T-helper 9 cell (primary cell): Measurements from ENCODE around the gene SRSF6.
"Not testable (repeated sequence)": the region's sequence is repeated elsewhere in the genome, so short reads cannot be mapped to it uniquely, and the experiment has no call there.

Experiments used
- DNase-seq: peaks from one replicate; pipeline ENCODE4 v3.0.0-alpha.2; 2020
- total RNA-seq, 2 donors: gene quantifications; one replicate each; lab custom pipeline; 2026; lab: John Stamatoyannopoulos, UW

SRSF6 gene
- total RNA-seq: 174 to 306 reads per million in 2 donors

DNA sequence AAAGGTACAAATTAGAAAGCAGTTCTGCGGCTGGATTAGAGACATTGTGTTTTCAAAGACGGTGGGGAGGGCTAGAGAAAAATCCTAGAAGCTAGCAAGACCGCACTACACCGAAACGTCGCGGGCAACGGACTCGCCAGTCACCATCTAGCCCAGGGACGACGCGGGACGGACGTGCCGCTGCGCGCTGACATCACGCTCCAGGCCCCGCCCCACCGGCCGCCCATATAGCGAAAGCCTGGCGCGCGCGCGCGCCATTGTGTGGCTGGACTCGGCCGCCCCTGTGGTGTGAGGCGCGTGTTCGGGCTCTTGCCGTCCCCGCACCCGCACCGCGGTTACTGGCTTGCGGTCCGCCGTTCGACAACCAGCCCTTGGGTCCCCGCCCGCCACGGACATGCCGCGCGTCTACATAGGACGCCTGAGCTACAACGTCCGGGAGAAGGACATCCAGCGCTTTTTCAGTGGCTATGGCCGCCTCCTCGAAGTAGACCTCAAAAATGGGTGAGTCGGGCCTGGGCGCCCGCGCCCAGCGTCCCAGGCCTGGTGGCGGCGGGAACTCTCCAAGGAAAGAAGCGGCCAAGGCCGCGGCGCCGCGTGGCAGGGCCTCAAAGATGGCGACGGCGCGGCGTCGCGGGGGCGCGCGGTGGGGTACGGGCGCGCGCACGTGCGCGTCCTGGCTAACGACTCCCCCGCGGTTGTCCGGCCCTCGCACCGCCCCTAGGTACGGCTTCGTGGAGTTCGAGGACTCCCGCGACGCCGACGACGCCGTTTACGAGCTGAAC, at the start of gene SRSF6:
Gene SRSF6 (plus strand): TSS at position 257 of the 782 bp plus-strand sequence. CDS start 138 bp downstream, at position 395.
- DNase-seq: peak; percentile 87

DNA sequence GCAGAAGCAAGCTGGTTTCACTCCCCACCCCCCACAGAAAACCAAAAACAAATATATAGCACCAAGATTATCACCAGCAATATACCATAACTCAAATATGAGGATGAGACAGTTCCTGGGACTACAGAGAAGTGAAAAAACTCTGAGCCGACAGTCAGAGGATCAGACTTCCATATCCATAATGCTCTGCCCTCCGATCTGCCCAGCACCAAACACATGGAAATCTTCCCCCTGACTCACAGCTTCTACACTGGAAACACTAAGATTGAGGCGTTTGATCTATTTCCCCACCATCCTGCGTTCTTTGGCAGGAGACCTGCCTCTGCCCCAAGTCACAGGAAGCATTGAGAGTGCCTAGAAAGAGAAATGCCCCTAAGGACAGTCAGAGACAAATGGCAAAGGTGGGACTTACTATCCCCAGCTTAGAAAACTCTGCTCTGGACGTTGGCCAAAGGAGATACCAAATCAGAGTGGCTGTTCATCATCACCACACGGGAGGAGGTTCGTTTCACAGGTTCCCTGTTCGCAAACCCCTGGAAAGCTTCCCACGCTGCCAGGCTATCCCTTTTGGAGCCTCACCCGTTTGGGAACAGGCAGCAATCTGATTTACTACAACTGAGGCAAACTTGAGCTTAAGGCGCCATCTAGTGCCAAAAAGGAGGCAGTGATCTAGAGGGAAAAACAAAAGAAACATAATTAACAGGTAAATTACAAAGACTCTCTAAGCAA, 48.7 kb upstream of the SRSF6 start:
- DNase-seq: no peak

DNA sequence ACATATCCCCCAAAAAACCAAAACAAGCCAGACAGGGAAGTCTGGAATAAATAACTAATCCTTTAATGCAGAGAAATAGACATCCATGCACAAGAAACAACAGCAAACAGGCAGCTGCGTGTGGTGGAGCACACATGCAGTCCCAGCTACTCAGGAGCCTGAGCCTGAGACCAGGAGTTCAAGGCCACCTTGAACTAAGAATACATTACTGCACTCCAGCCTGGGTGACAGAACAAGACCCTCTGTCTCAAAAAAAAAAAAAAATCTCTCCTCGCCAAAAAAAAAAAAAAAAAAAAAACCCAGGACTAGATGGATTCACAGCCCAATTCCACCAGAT, 48.2 kb upstream of the SRSF6 start:
- no peak for DNase-seq

DNA sequence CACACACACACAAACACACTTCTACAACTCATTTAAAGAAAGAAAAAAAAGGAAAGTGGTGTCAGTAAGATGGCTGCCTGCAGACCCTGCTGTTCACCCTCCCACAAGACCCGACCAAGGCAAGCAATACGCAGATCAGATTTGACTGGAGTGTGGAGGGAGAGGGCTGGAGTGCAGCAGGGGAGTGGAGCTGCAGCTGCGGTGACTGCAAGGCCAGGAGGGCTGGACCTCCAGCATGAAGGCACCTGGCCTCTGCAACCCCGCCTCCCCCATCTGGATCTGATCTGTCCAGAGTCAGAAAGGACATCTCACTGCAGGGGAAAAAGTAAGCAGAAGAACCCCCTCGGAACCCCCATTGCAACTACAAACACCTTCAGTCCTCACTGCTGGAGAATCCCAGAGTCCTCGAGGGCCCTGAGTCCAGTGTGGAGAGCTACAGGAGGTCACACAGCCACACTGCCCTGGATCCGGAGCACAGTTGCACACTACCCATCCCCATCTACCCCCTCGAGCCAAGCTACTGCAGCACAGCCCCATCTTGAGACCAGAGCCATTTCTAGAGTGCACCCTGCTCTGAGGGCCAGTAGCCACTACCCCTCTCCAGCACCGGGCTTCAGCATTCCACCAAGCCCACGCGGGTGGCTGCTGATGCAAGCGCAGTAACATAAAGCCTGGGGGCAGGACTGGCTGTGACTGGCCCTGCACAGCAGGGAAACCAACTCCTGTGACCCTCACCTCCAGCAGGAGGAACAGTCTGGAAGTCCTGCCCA, 41.9 kb upstream of the SRSF6 start:
- DNase-seq: no peak

DNA sequence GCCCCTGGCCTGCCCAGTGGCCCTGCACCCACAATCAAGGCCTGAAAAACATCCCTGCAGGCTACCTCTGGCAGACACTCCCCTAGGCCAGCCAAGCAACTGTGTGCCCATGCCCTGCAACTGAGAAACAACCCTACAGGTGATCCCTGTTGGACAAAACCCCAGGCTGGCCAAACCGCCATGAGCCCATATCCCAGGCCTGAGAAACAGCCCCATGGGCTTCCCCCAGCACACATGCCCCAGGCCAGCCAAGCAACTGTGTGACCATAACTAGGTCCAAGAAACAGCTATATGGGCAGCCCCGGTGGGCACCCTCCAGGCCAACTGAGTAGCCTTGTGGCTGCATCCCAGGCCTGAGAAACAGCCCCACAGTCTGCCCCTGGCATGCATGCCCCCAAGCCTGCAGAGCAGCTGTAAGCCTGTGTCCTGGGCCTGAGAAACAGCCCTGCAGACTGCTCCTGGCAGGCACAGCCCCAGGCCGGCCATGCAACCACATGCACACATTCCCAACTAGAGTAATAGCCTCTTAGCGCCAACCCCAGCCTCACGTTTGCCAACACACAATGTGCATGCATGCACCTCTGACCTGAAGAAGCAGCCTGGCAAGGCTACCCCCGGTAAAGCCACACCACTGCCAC, 41.0 kb upstream of the SRSF6 start:
- no peak for DNase-seq

DNA sequence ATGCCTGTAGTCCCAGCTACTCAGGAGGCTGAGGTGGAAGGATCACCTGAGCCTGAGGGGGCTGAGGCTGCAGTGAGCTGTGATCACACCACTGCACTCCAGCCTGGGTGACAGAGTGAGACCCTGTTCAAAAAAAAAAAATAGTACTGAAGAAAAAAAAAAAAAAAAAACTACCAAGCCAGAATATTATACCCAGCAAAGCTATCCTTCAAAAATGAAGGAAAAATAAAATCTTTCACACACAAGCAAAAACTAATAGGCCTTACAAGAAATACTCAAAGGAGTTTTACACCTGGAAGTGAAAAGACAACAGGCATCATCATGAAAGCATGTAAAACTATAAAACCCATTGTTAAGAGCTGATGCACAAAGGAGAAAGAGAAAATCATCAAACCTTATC, 37.5 kb upstream of the SRSF6 start:
- DNase-seq: no peak

DNA sequence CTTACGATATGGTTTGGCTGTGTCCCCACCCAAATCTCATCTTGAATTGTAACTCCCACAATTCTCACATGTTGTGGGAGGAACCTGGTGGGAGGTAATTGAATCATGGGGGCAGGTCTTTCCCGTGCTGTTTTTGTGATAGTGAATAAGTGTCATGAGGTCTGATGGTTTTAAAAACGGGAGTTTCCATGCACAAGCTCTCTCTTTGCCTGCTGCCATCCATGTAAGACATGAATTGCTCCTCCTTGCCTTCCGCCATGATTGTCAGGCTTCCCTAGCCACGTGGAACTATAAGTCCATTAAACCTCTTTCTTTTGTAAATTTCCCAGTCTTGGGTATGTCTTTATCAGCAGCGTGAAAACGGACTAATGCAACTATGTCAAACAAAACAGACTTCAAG, 36.8 kb upstream of the SRSF6 start:
- not testable (repeated sequence) for DNase-seq

DNA sequence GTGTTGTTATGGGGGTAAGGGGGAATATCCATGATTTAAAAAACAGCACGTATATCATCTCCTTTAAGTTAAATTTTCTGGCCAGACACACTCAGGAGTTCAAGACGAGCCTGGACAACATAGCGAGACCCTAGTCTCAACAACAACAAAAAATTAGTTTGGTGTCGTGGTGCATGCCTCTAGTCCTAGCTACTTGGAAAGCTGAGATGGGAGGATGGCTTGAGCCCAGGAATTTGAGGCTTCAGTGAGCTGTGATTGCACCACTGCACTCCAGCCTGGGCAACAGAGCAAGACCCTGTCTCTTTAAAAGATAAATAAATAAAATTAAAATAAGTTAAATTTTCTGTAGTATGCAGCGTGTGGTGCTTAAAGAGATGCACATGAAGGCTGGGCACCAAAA, 31.5 kb upstream of the SRSF6 start:
- no peak for DNase-seq

DNA sequence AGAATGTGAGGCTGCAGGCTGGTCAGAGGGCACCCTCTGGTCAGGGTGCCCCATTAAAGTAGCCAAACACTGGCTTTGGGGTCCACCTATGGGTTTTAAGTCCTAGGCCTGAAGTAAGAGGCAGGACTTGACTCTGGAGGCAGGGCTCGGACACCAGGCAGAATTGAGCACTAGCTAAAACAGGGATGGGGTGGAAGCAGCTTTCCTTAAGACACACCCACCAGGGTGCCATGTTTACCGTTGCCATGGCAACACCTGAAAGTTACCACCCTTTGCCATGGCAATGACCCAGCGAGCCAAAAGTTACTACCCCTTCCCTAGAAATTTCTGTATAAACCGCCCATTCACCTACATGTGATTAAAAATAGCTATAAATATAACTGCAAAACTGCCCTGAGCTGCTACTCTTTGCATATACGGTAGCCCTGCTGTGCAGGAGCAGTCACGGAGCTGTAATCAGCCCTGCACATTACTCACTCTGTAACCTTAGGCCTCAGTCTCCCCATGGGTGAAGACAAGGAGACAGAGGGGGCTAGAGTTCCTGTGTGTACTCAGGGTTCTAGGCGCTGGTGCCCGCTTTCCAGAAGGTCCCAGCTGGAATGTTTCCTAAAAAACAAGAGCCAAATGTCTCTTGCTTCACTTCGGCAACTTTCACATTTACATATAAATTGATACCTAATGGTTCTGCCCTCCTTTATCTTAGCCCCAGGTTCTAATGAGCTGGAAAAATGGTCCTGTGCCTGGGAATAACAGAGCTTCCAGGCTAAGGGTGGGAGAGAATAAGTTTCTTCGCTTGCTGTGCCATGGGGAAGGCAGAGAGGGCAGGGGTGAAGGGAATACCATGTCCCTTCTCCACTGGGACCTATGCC, 27.2 kb upstream of the SRSF6 start:
- DNase-seq: no peak

DNA sequence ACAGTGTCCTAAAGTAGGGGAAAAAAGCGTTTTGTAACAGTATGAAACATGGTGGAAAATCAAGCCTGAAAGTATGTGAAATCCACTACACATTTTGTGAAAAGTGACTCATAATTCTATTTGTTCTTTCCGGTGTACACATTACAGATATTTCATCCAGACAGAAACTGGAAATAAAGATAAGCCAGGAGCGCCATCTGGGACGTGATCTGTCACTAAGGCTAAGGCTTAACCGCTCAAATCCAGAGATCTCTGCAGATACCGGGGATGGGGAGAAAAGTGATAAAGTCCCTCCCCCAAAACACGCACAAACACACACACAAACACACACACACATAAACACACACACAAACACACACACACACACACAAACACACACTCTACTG, 26.6 kb upstream of the SRSF6 start:
- DNase-seq: no peak

DNA sequence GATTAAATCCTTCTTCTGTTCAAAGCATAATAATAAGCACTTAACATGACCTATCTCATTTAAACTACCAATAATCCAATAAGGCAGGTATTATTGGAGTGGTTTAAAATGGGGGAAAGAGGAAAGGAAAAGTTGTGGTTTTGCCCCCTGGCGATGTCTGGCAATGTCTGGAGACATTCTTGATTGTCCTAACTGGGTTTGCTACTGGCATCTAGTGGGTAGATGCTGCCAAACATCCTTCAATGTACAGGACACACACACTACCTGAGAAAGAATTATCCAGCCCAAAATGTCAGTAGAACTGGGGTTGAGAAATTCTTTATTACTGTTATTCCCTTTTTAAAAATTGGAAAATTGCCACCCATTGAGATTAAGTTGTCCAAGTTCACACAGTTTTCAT, 25.2 kb upstream of the SRSF6 start:
- DNase-seq: no peak

DNA sequence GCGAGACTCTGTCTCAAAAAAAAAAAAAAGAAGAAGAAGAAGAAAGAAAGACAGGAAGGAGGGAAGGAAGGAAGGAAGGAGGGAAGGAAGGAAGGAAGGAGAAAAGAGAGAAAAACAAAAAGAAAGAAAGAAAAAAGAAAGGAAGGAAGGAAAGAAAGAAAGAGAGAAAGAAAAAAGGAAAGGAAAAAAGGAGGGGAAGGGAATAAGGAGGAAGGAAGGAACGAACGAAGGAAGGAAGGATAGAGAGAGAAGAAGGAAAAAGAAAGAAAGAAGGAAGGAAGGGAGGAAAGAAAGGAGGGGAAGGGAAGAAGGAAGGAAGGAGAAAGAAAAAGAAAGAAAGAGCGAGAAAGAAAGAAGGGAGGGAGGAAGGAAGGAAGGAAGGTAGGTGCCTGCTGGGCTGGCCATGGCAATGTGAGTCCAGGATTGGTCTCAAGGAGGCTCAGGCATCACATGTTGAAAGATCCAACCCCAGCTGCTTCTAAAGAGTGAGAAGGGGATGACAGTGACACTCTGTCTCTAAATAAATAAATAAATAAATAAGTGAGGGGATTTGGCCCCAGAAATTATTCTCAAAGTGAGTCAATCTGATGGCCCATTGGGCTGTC, 24.3 kb upstream of the SRSF6 start:
- DNase-seq: no peak

DNA sequence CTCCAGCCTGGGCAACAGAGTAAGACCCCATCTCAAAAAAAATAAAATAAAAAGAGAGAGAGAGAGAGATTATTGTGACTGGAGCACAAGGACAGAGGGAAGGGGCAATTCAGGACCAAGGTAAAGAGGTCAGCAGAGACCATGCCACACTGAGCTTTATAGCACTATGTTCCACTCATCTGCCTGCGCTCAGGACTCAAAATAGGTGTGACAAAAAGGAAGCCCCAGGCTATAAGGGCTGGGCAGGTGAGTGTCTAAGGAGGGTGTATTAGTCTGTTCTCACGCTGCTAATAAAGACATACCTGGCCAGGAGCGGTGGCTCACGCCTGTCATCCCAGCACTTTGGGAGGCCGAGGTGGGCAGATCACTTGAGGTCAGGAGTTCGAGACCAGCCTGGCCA, 23.1 kb upstream of the SRSF6 start:
- no peak for DNase-seq

DNA sequence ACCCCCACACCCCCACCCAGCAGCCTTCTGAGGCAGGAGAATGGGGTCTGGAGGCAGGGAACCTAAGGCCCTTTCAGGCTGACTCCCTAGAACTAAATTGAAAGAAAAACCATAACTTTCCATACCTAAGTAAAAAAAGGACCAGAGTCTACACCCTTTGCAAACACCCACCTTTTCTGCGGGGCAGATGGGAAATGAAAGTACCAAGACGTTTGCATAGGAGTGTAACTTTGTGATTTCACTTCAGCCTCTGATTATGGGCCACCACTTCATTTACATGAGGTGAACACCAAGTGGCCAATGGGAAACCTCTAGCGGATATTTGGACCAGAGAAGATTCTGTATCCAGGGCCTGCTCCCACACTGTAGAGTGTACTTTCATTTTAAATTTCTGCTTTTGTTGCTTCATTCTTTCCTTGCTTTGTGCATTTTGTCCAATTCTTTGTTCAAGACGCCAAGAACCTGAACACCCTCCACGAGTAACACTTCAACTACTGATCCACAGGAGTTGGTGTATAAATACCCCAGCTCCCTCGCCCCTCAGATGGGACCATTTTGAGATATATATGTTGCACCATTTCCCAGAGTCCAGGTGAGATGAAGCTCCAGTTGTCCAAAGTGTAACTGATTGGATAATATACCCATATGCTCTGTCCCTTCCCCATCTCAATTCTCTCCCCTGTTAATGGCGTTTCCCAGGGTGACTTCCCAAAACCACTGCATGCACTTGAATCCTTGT, 18.9 kb upstream of the SRSF6 start:
- no peak for DNase-seq

DNA sequence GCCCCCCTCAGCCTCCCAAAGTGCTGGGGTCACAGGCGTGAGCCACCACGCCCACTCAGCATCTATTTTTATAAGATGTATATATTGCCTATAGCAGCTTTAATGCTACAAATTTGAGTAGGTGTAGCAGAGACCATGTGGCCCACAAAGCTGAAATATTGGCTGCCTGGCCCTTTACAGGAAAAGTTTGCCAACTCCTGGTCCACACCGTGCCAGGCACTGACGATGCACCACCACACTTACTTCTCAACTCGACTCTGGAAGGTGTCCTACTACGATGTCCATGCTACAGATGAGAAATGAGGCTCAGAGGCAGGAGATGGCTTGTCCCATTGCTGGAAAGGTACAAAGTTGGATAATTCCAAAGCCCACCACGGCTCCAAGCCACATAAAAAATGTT, 17.2 kb upstream of the SRSF6 start:
- no peak for DNase-seq

DNA sequence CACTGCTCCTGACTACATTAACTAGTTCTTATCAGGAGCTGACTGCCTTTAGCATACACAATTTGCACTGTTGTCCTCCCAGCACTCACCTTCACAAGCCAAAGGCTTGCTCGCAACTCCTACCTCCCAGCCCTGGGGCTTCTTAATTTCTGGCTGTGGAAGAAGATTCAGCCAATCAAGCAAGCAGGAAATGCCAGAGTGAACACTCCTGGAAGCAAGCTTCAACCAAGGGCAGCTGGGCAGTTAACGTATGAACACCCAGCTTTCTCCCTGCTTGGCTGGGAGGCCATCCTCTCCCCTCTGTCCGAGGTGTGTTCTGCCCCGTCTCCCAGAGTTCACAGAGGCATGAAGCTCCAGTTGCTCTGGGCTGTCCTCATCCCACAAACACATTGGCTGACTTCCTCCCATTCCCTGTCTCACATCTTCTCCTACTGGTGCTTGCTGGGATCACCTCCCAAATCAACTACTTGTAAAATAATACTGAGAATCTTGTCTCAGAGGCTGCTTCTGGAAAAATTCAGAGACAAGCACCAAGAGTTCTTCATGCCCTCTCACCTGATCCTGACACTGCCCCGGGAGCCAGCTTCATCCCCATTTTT, 15.3 kb upstream of the SRSF6 start:
- no peak for DNase-seq

DNA sequence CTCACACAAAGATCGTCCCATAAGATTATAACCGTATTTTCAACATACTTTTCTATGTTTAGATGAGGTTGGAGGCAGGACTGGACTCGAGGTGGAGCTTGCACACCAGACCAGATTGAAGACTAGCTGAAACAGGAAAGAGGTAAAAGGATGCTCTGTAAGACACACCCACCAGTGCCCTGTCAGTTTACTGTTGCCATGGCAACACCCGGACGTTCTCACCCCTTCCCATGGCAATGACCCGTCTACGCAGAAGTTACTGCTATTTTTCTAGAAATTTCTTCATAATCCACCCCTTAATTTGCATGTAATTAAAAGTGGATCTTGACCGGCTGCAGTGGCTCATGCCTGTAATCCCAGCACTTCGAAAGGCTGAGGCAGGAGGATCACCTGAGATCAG, 13.6 kb upstream of the SRSF6 start:
- no peak for DNase-seq

DNA sequence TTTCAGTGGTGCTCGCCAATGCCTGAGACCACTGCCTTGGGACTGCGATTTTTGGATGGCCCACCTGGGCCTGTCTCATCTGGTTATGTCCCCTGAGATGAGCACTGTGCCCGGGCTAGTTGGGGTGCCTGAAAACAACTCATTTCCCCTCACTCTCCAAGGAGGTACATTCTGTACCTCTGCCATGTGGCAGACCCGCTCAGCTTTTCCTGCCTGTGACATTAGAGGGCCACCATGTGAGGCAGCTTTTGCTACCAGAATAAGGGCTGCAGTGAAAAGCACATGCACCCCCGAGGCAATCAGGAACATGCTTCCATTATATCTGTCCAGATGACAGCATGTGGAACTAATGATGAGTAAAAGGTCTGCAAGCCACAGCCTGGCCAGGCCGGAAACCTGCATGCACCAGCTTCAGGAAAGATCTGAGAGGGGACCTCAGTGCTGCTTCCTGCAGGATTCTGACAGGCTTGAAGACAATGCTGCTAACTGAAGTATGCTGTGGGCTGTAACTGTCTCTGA, 11.3 kb upstream of the SRSF6 start:
- no peak for DNase-seq

DNA sequence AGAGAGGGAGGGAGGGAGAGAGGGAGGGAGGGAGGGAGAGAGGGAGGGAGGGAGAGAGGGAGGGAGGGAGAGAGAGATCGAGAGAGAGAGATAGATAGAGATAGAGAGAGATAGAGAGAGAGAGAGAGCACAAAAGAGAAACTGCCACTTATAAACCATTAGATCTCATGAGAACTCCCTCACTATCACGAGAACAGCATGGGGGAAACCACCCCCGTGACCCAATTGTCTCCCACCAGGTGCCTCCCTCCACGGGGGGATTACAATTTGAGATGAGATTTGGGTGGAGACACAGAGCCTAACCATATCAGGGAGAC, 9.3 kb upstream of the SRSF6 start:
- DNase-seq: not testable (repeated sequence)

DNA sequence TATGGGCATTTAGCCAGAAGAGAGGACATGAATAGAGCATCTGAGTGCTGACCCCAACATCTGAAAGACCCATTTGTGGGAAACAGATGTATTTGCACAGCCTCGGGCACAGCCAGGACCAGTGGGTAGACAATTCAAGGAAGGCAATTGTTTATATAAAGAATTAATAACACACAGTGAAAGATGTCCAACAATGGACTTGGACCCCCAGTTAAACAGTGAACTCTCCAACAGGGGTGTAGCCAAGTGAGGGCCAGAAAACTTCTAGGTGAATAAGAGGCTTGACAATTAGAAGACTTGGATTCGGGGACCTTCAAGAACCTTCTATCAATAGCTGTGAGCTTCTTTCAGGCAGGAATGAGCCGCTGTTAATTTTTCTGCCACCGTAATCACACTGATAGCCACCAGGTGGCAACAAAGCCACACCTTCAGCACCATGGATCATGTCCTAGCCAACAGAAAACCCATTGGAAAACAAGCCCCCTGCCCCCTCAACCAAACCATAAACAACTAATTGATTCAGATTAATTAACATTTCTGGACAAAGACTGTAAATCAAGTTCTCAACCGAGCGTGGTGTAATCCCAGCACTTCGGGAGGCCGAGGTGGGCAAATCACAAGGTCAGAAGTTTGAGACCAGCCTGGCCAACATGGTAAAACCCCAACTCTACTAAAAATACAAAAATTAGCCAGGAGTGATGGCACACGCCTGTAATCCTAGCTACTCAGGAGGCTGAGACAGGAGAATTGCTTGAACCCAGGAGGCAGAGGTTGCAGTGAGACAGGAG, 8.8 kb upstream of the SRSF6 start:
- DNase-seq: peak; percentile 29
